HepG2 (cell line): ENCODE data around the gene LMNTD1. TPM values are rescaled to one million over a fixed set of nuclear protein-coding genes. Genes with fewer than 3 reads are reported as not detected.

Experiments
- ATAC-seq: fragments of 200-7000 bp; cut with Tn5 transposase; 3 replicates; pipeline ENCODE4 v1.9.1; 2020; ENCODE audit warnings: mild to moderate bottlenecking, moderate library complexity
- BruUV-seq: library from RNA; stranded (reverse); fragments of 400-500 nt; replicated peaks from 2 replicates; lab custom pipeline; 2021; lab: Mats Ljungman, UMichigan
- CTCF ChIA-PET: fragments of 300-600 bp; formaldehyde crosslinking; extraction: SDS; loops from one replicate; lab custom pipeline; 2021; ENCODE audit warnings: low total read pairs, inconsistent platforms, low intra/inter-chr PET ratio; lab: Yijun Ruan, JAX
- POLR2A ChIA-PET: fragments of 350-600 bp; sonication (Branson Sonifier 250); formaldehyde crosslinking; loops from one replicate; lab custom pipeline; 2020; ENCODE audit warnings: antibody characterized with exemption, inconsistent platforms; lab: Yijun Ruan, JAX
- DNase-seq: peaks from one replicate; pipeline ENCODE4 v3.0.0-alpha.2; 2015; ENCODE audit warnings: low spot score
- FAIRE-seq: peaks from 3 replicates; lab custom pipeline; 2011; peaks lifted over from hg19 to GRCh38; lab: Jason Lieb, UNC
- H2AFZ ChIP-seq: one replicate; pipeline ENCODE4 v1.6.1; 2011; ENCODE audit warnings: low read length, inconsistent platforms
- H3K27ac ChIP-seq: fragments of 300-600 bp; 3 replicates; pipeline ENCODE4 v1.8.0; 2011; ENCODE audit warnings: mixed run types, mild to moderate bottlenecking, mixed read lengths, low read length, inconsistent platforms; ENCODE audit not compliant: insufficient read depth; ENCODE audit errors: extremely low read length
- H3K27me3 ChIP-seq, 2 experiments: fragments of 200-600 bp in 1 of 2; 2 replicates in 1 of 2; 3 replicates in 1 of 2; pipeline versions ENCODE4 v1.6.0 to v1.8.0; 2011; ENCODE audit warnings: low read length in 2 of 2, mild to moderate bottlenecking in 2 of 2, moderate library complexity in 2 of 2, inconsistent platforms in 1 of 2; ENCODE audit not compliant: insufficient read depth in 2 of 2, control insufficient read depth in 1 of 2
- H3K36me3 ChIP-seq, 2 experiments: fragments of 200-600 bp in 1 of 2; replicated peaks in 1 of 2; 2 replicates in 1 of 2; 3 replicates in 1 of 2; pipeline versions ENCODE4 v1.5.1 to v1.8.0; 2011; ENCODE audit warnings: low read length in 2 of 2, inconsistent platforms in 1 of 2; ENCODE audit not compliant: insufficient read depth in 2 of 2, control insufficient read depth in 1 of 2
- H3K4me1 ChIP-seq: 2 replicates; pipeline ENCODE4 v1.5.1; 2012; ENCODE audit warnings: low read length, inconsistent platforms; ENCODE audit not compliant: insufficient read depth
- H3K4me2 ChIP-seq: 2 replicates; pipeline ENCODE4 v1.6.0; 2011; ENCODE audit warnings: low read depth, low read length, inconsistent platforms
- H3K4me3 ChIP-seq, 3 experiments: fragments of 200-600 bp in 1 of 3; sonication (generic), shearing (Covaris generic) in 1 of 3; replicated peaks in 1 of 3; 2 replicates each; pipeline ENCODE4 v1.5.1; 2011 to 2016; ENCODE audit warnings: low read length in 3 of 3, inconsistent platforms in 2 of 3, low read depth in 2 of 3, mild to moderate bottlenecking in 2 of 3, control low read depth in 1 of 3, mixed read lengths in 1 of 3; ENCODE audit not compliant: insufficient read depth in 1 of 3
- H3K79me2 ChIP-seq: one replicate; pipeline ENCODE4 v1.6.1; 2011; ENCODE audit warnings: low read length, inconsistent platforms; ENCODE audit not compliant: insufficient read depth
- H3K9ac ChIP-seq: 2 replicates; pipeline ENCODE4 v1.6.0; 2011; ENCODE audit warnings: mild to moderate bottlenecking, low read depth, low read length, inconsistent platforms; ENCODE audit not compliant: insufficient read depth
- H3K9me3 ChIP-seq: 2 replicates; pipeline ENCODE4 v1.5.1; 2012; ENCODE audit warnings: mild to moderate bottlenecking, low read length
- H4K20me1 ChIP-seq: 2 replicates; pipeline ENCODE4 v1.6.0; 2011; ENCODE audit warnings: inconsistent platforms, mild to moderate bottlenecking, low read length, moderate library complexity; ENCODE audit not compliant: insufficient read depth
- DNMT1 ChIP-seq: sonication (generic); formaldehyde crosslinking; IDR thresholded peaks from 2 replicates; pipeline ENCODE4 v1.5.1; 2020; ENCODE audit warnings: mild to moderate bottlenecking, missing genetic modification reagents
- GMEB1 ChIP-seq: sonication (generic); formaldehyde crosslinking; IDR thresholded peaks from 2 replicates; pipeline ENCODE4 v1.5.1; 2020; ENCODE audit warnings: missing genetic modification reagents, mild to moderate bottlenecking, borderline replicate concordance
- KLF15 ChIP-seq: sonication (generic); formaldehyde crosslinking; IDR thresholded peaks from 2 replicates; pipeline ENCODE4 v1.8.1; 2023; ENCODE audit warnings: borderline replicate concordance, mild to moderate bottlenecking, inconsistent platforms, missing genetic modification reagents, mixed read lengths
- MTA3 ChIP-seq: sonication (generic); formaldehyde crosslinking; IDR thresholded peaks from 2 replicates; pipeline ENCODE4 v1.4.0; 2020; ENCODE audit warnings: missing genetic modification reagents
- NCOA5 ChIP-seq: sonication (generic); formaldehyde crosslinking; IDR thresholded peaks from 2 replicates; pipeline ENCODE4 v1.4.0; 2020; ENCODE audit warnings: missing genetic modification reagents
- PHB2 ChIP-seq: fragments of 450-650 bp; IDR thresholded peaks from 2 replicates; pipeline ENCODE4 v1.6.1; 2018; ENCODE audit not compliant: partially characterized antibody
- POLR2AphosphoS2 ChIP-seq: IDR thresholded peaks from 2 replicates; pipeline ENCODE4 v1.6.1; 2011; ENCODE audit warnings: low read depth, low read length, improper control_type of control experiment
- SOX13 ChIP-seq, 3 experiments: fragments of 450-650 bp in 1 of 3; sonication (generic) in 1 of 3; formaldehyde crosslinking in 1 of 3; IDR thresholded peaks in 2 of 3; conservative IDR thresholded peaks in 1 of 3; 2 replicates each; pipeline versions ENCODE4 v1.5.0 to v1.6.1; 2016 to 2020; ENCODE audit warnings: antibody characterized with exemption in 1 of 3, mild to moderate bottlenecking in 1 of 3, missing compliant biosample characterization in 1 of 3, missing genetic modification reagents in 1 of 3, moderate library complexity in 1 of 3
- TRAFD1 ChIP-seq: sonication (generic); formaldehyde crosslinking; IDR thresholded peaks from 2 replicates; pipeline ENCODE4 v1.5.1; 2020; ENCODE audit warnings: missing genetic modification reagents, mild to moderate bottlenecking, borderline replicate concordance
- ZFP41 ChIP-seq: sonication (generic); formaldehyde crosslinking; IDR thresholded peaks from 2 replicates; pipeline ENCODE4 v1.4.0; 2020; ENCODE audit warnings: mild to moderate bottlenecking, missing genetic modification reagents, borderline replicate concordance
- ZNF256 ChIP-seq: sonication (generic); formaldehyde crosslinking; conservative IDR thresholded peaks from 2 replicates; pipeline ENCODE4 v1.4.0; 2020; ENCODE audit warnings: missing genetic modification reagents
- ZNF569 ChIP-seq: sonication (generic); formaldehyde crosslinking; IDR thresholded peaks from 2 replicates; pipeline ENCODE4 v1.5.0; 2020; ENCODE audit warnings: mild to moderate bottlenecking, missing genetic modification reagents, moderate library complexity, borderline replicate concordance
- ZNF790 ChIP-seq: sonication (generic); formaldehyde crosslinking; IDR thresholded peaks from 2 replicates; pipeline ENCODE4 v1.8.0; 2022; ENCODE audit warnings: missing genetic modification reagents, mild to moderate bottlenecking, borderline replicate concordance
- WGBS: methylation state at CpG from one replicate; pipeline ENCODE4 v1.1.6; 2017; ENCODE audit warnings: low lambda C conversion rate; 5-methylcytosine and 5-hydroxymethylcytosine counted together
- in situ Hi-C: cut with HindIII; loops from 2 replicates; pipeline ENCODE4 v1.10.0; 2017; ENCODE audit warnings: low pct_unique_long_range_greater_than_20kb; ENCODE audit not compliant: extremely low pct_ligation_motif_present
- intact Hi-C: fragments of 100-400 bp; cut with micrococcal nuclease; formaldehyde crosslinking; loops from one replicate; pipeline ENCODE4 v1.10.0; 2022; ENCODE audit not compliant: unreplicated experiment
- polyA plus RNA-seq, 8 experiments: library from polyadenylated mRNA; depleted of rRNA in 3 of 8; stranded (reverse) in 7 of 8; unstranded in 1 of 8; fragments of >200 nt; fragmentation: Illumina TruSeq in 4 of 8; extraction: Trizol in 4 of 8; gene quantifications; 2 replicates each; pipeline versions ENCODE4 v1.2.1 to v1.2.3, GENCODE V29; 2011 to 2016; ENCODE audit warnings: low read depth in 4 of 8, missing spikeins in 1 of 8, mixed read lengths in 1 of 8; ENCODE audit not compliant: insufficient read depth in 1 of 8
- total RNA-seq, 5 experiments: library from RNA; depleted of rRNA; stranded (reverse); fragments of >200 nt; fragmentation: Illumina TruSeq; extraction: Trizol; gene quantifications; 2 replicates each; pipeline ENCODE4 v1.2.3, GENCODE V29; 2016; ENCODE audit warnings: low read depth in 1 of 5
- TF ChIP-seq, protein P1 (sequence below): sonication (generic); formaldehyde crosslinking; IDR thresholded peaks from 2 replicates; pipeline ENCODE4 v1.5.1; 2020; ENCODE audit warnings: mild to moderate bottlenecking, missing genetic modification reagents
- TF ChIP-seq, protein P2 (sequence below): fragments of 450-650 bp; IDR thresholded peaks from 2 replicates; pipeline ENCODE4 v1.6.1; 2017; ENCODE audit warnings: mild to moderate bottlenecking

LMNTD1 gene
- total and polyA plus RNA-seq, 2 of the 13 experiments (the other 11 are each of a cell fraction or from before 2014, with no cell fraction given) = not detected

DNA sequence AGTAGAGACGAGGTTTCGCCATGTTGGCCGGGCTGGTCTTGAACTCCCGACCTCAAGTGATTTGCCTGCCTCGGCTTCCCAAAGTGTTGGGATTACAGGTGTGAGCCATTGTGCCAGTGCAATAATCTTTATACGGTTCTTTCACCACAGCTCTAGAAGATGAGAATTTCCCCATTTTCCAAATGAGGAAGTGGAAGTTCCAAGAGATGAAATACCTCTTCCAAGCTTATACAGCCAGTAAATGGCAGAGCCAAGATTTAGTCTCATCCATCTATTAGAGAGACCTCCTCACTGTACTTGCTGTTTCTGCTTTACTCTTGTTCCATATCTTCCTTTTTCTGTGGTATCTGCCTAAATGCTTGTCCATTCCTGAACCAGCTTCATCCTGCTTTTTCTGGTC lies 3.1 kb upstream of the LMNTD1 start:
- POLR2A ChIA-PET = no interaction called here
- Histone ChIP-seq H3K9me3 (no peaks in the 10 kb centered on the region), H3K4me3 (no peak overlapping the region), H3K36me3 (no peaks in the 10 kb centered on the region), H3K27ac (no peak overlapping the region), H3K4me2 (no peak overlapping the region), H2AFZ (no peak overlapping the region), H4K20me1 (no peaks in the 10 kb centered on the region), H3K79me2 (no peaks in the 10 kb centered on the region), H3K27me3 (no peaks in the 10 kb centered on the region), H3K9ac (no peak overlapping the region), H3K4me1 (no peaks in the 10 kb centered on the region)
- BruUV-seq = no TSS peak
- WGBS = 72% methylated on average over 6 of the region's 6 CpGs
- in situ Hi-C loops (loop anchor here (5.0 kb wide), 1 partner anchor 119 kb away; no protein-coding TSS in a partner anchor), intact Hi-C loops (no loop called here)
- DNase-seq = no peak
- no peak for ATAC-seq
- no peak for FAIRE-seq
- CTCF ChIA-PET = no interaction called here
- TF ChIP-seq TRAFD1 (CRISPR knock-in tag) = no peak
- TF ChIP-seq, protein P1, sequence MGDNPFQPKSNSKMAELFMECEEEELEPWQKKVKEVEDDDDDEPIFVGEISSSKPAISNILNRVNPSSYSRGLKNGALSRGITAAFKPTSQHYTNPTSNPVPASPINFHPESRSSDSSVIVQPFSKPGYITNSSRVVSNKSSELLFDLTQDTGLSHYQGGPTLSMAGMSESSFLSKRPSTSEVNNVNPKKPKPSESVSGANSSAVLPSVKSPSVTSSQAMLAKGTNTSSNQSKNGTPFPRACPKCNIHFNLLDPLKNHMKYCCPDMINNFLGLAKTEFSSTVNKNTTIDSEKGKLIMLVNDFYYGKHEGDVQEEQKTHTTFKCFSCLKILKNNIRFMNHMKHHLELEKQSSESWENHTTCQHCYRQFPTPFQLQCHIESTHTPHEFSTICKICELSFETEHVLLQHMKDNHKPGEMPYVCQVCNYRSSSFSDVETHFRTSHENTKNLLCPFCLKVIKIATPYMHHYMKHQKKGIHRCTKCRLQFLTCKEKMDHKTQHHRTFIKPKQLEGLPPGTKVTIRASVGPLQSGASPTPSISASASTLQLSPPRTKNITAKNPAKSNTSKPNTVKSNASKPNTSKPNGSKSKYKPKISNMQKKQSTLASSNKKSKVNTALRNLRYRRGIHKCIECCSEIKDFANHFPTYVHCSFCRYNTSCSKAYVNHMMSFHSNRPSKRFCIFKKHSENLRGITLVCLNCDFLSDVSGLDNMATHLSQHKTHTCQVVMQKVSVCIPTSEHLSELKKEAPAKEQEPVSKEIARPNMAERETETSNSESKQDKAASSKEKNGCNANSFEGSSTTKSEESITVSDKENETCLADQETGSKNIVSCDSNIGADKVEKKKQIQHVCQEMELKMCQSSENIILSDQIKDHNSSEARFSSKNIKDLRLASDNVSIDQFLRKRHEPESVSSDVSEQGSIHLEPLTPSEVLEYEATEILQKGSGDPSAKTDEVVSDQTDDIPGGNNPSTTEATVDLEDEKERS (CRISPR knock-in tag) = no peak
- no peak for TF ChIP-seq ZNF790 (CRISPR knock-in tag)
- TF ChIP-seq KLF15 (CRISPR knock-in tag) = no peak
- TF ChIP-seq POLR2AphosphoS2 = no peak
- no peak for TF ChIP-seq NCOA5 (CRISPR knock-in tag)
- no peak for TF ChIP-seq ZFP41 (CRISPR knock-in tag)
- no peak for TF ChIP-seq ZNF569 (CRISPR knock-in tag)
- no peak for TF ChIP-seq SOX13 (IDR thresholded peaks at IDR 0.05)
- no peak for TF ChIP-seq SOX13 (CRISPR knock-in tag; conservative IDR thresholded peaks at IDR 0.05 in 1 of 2, IDR thresholded peaks at IDR 0.05 in 1 of 2)
- TF ChIP-seq GMEB1 (CRISPR knock-in tag) = no peak
- no peak for TF ChIP-seq MTA3 (CRISPR knock-in tag)
- no peak for TF ChIP-seq DNMT1 (CRISPR knock-in tag)
- TF ChIP-seq PHB2 = no peak
- TF ChIP-seq ZNF256 (CRISPR knock-in tag) = no peak
- TF ChIP-seq, protein P2, sequence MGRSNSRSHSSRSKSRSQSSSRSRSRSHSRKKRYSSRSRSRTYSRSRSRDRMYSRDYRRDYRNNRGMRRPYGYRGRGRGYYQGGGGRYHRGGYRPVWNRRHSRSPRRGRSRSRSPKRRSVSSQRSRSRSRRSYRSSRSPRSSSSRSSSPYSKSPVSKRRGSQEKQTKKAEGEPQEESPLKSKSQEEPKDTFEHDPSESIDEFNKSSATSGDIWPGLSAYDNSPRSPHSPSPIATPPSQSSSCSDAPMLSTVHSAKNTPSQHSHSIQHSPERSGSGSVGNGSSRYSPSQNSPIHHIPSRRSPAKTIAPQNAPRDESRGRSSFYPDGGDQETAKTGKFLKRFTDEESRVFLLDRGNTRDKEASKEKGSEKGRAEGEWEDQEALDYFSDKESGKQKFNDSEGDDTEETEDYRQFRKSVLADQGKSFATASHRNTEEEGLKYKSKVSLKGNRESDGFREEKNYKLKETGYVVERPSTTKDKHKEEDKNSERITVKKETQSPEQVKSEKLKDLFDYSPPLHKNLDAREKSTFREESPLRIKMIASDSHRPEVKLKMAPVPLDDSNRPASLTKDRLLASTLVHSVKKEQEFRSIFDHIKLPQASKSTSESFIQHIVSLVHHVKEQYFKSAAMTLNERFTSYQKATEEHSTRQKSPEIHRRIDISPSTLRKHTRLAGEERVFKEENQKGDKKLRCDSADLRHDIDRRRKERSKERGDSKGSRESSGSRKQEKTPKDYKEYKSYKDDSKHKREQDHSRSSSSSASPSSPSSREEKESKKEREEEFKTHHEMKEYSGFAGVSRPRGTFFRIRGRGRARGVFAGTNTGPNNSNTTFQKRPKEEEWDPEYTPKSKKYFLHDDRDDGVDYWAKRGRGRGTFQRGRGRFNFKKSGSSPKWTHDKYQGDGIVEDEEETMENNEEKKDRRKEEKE = no peak
